Tibial nerve (tissue), 4 donors: ENCODE measurements around the gene SLC7A1. TPM values are rescaled to one million over a fixed set of nuclear protein-coding genes. Genes with fewer than 3 reads are reported as not detected.

Source experiments
- DNase-seq, 2 donors: peaks; one replicate each; pipeline ENCODE4 v3.0.0-alpha.2; 2019; ENCODE audit warnings: low spot score in 2 of 2
- H3K27ac ChIP-seq, 4 donors: fragments of 200-600 bp; sonication (generic) in 3 of 4; one replicate each; pipeline ENCODE4 v1.5.1; 2017 to 2019; ENCODE audit warnings: mild to moderate bottlenecking in 1 of 4
- H3K27me3 ChIP-seq, 2 donors: fragments of 200-600 bp; sonication (generic) in 1 of 2; one replicate each; pipeline versions ENCODE4 v1.5.1 to v1.6.0; 2017 to 2019
- H3K36me3 ChIP-seq, 3 donors: fragments of 200-600 bp; sonication (generic); one replicate each; pipeline ENCODE4 v1.5.1; 2018 to 2019
- H3K4me1 ChIP-seq, 4 donors: fragments of 200-600 bp; sonication (generic) in 3 of 4; one replicate each; pipeline ENCODE4 v1.5.1; 2017 to 2019
- H3K4me3 ChIP-seq, 4 donors: fragments of 200-600 bp; sonication (generic) in 3 of 4; one replicate each; pipeline ENCODE4 v1.5.1; 2017 to 2019; ENCODE audit warnings: mild to moderate bottlenecking in 1 of 4, moderate library complexity in 1 of 4
- H3K9me3 ChIP-seq, 4 donors: fragments of 200-600 bp; sonication (generic) in 3 of 4; one replicate each; pipeline ENCODE4 v1.5.1; 2017 to 2019
- CTCF ChIP-seq, 5 experiments: fragments of 200-600 bp in 3 of 5; fragments of 450-650 bp in 2 of 5; sonication (generic) in 3 of 5; IDR thresholded peaks; one replicate each; pipeline ENCODE4 v1.5.1; 2016 to 2019; ENCODE audit warnings: antibody characterized with exemption in 5 of 5, mild to moderate bottlenecking in 3 of 5, moderate library complexity in 2 of 5
- EP300 ChIP-seq, 2 donors: sonication (generic); formaldehyde crosslinking; IDR thresholded peaks; one replicate each; pipeline ENCODE4 v1.6.1; 2017; ENCODE audit warnings: antibody characterized with exemption in 2 of 2, mild to moderate bottlenecking in 1 of 2
- POLR2A ChIP-seq, 2 donors: fragments of 450-650 bp; IDR thresholded peaks; one replicate each; pipeline ENCODE4 v1.6.1; 2017; ENCODE audit warnings: antibody characterized with exemption in 2 of 2, mild to moderate bottlenecking in 2 of 2, moderate library complexity in 2 of 2
- WGBS, 2 donors: methylation state at CpG; one replicate each; pipeline ENCODE4 v1.1.5; 2018; 5-methylcytosine and 5-hydroxymethylcytosine counted together
- total RNA-seq, 4 donors: library from RNA; depleted of rRNA; stranded (reverse); fragments of >200 nt; gene quantifications; one replicate each; pipeline ENCODE4 v1.1.0, GENCODE V29; 2016

Gene SLC7A1
- total RNA-seq, 4 donors from 2014 or later, result 9.2 to 46.5 (median 24.7) TPM

GRCh38 chr13:29464105-29464679 is 131.3 kb downstream of the SLC7A1 start:
- Histone ChIP-seq H3K27ac (no peak overlapping the region), H3K4me3 (no peak overlapping the region), H3K4me1 (peaks cover 0 to 7% (median 0%) of the 10 kb centered on the region in 4 donors), H3K9me3 (no peaks in the 10 kb centered on the region), H3K36me3 (no peaks in the 10 kb centered on the region), H3K27me3 (no peaks in the 10 kb centered on the region)
- no peak for TF ChIP-seq POLR2A (IDR thresholded peaks at IDR 0.05)
- no peak for TF ChIP-seq CTCF (IDR thresholded peaks at IDR 0.05)
- TF ChIP-seq EP300 (IDR thresholded peaks at IDR 0.05), result no peak
- WGBS, 2 donors, result 77 to 79% methylated on average over 4 of the region's 4 CpGs
- DNase-seq, result no peak

- TF ChIP-seq CTCF (IDR thresholded peaks at IDR 0.05), result no peak
- TF ChIP-seq POLR2A (IDR thresholded peaks at IDR 0.05), result no peak
- no peak for TF ChIP-seq EP300 (IDR thresholded peaks at IDR 0.05)
- Histone ChIP-seq H3K27ac (no peak overlapping the region), H3K4me1 (no peaks in the 10 kb centered on the region), H3K9me3 (no peaks in the 10 kb centered on the region), H3K27me3 (no peaks in the 10 kb centered on the region), H3K36me3 (no peaks in the 10 kb centered on the region), H3K4me3 (no peak overlapping the region)
- DNase-seq, result no peak
- 89 to 95% methylated on average over 2 of the region's 2 CpGs for WGBS, 2 donors
These were observed 135.6 kb downstream of the SLC7A1 start for GRCh38 chr13:29459813-29460355.
